Tibial nerve (tissue), 4 donors: ENCODE data around the gene NUBP2.

Experiments
- EP300 ChIP-seq, 2 donors: sonication (generic); formaldehyde crosslinking; IDR thresholded peaks; one replicate each; pipeline ENCODE4 v1.6.1; 2017; ENCODE audit warnings: antibody characterized with exemption in 2 of 2, mild to moderate bottlenecking in 1 of 2
- POLR2A ChIP-seq, 2 donors: fragments of 450-650 bp; IDR thresholded peaks; one replicate each; pipeline ENCODE4 v1.6.1; 2017; ENCODE audit warnings: antibody characterized with exemption in 2 of 2, mild to moderate bottlenecking in 2 of 2, moderate library complexity in 2 of 2
- TF ChIP-seq, protein P1 (sequence below), 5 experiments: fragments of 200-600 bp in 3 of 5; fragments of 450-650 bp in 2 of 5; sonication (generic) in 3 of 5; IDR thresholded peaks; one replicate each; pipeline ENCODE4 v1.5.1; 2016 to 2019; ENCODE audit warnings: antibody characterized with exemption in 5 of 5, mild to moderate bottlenecking in 3 of 5, moderate library complexity in 2 of 5

DNA sequence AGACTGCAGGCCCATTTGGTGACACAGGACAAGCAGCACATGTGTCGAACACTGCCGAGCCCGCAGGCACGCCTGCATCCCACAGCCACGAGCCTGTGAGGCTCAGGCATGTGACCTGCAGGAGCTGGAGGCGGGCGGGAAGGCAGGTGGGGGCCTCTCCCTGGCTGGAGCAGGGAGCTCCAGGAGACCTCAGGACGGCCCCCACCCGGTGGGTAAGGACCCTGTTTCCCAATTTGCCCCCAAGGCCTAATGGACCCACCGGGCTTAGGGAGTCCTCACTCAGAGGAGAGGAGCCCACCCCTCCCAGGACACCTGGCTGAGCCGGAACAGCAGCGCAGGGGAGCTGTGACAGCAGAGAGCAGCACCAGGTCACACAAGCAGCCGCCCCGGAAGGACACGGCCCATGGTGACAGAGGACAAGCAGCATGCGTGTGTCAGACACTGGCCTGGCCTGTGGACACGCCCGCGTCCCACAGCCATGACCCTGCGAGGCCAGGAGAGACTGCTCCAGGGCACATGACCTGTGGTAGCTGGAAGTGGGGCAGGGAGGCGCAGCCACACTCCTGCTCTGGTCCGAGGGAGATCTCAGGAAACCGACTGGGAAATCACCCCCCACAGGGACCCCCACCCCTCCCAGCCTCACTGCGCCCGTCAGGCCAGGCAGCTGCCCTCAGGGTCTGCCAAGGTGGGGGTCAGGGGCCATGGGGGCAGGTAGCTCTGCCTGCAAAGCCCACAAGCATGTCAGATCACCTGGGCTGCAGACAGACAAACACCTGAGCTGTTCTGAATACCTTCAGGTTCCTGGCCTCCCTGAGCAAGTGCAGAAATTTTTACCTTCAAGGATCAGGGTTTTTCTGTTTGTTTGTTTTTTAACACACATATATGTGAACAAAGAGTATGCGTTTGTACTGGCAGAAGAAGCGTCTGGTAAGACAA lies 2.8 kb upstream of the NUBP2 start:
- TF ChIP-seq, protein P1, sequence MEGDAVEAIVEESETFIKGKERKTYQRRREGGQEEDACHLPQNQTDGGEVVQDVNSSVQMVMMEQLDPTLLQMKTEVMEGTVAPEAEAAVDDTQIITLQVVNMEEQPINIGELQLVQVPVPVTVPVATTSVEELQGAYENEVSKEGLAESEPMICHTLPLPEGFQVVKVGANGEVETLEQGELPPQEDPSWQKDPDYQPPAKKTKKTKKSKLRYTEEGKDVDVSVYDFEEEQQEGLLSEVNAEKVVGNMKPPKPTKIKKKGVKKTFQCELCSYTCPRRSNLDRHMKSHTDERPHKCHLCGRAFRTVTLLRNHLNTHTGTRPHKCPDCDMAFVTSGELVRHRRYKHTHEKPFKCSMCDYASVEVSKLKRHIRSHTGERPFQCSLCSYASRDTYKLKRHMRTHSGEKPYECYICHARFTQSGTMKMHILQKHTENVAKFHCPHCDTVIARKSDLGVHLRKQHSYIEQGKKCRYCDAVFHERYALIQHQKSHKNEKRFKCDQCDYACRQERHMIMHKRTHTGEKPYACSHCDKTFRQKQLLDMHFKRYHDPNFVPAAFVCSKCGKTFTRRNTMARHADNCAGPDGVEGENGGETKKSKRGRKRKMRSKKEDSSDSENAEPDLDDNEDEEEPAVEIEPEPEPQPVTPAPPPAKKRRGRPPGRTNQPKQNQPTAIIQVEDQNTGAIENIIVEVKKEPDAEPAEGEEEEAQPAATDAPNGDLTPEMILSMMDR (IDR thresholded peaks at IDR 0.05): no peak
- TF ChIP-seq POLR2A (IDR thresholded peaks at IDR 0.05) (no peak), EP300 (IDR thresholded peaks at IDR 0.05) (no peak)
